ENCODE measurements around the gene FAM89B. TPM values are rescaled to one million over a fixed set of nuclear protein-coding genes. Genes with fewer than 3 reads are reported as not detected.

FAM89B gene
- total RNA-seq, 2 experiments from 2014 or later: 30.3 to 31.1 TPM

- POLR2A ChIA-PET: interaction anchor here (1.1 kb wide), 1 partner anchor 9 kb away, joined by 3 read pairs; no protein-coding TSS in a partner anchor
- CTCF ChIA-PET: interaction anchor here (0.6 kb wide), 1 partner anchor 46 kb away, joined by 3 read pairs; no protein-coding TSS in a partner anchor
Observed at GRCh38 chr11:65621460-65621859, 49.1 kb downstream of the FAM89B start.

GRCh38 chr11:65622011-65622410, 49.7 kb downstream of the FAM89B start:
- POLR2A ChIA-PET: interaction anchor here (1.1 kb wide), 1 partner anchor 9 kb away, joined by 3 read pairs; no protein-coding TSS in a partner anchor

GRCh38 chr11:65623177-65623576, 50.8 kb downstream of the FAM89B start:
- CTCF ChIA-PET: interaction anchor here (0.6 to 1.6 kb wide), 3 partner anchors 10 to 331 kb away, joined by 3 to 4 read pairs (median 3); partner anchors contain the start of gene SIPA1
- POLR2A ChIA-PET: interaction anchor here (1.0 kb wide), 1 partner anchor 15 kb away, joined by 4 read pairs; the partner anchor contains the start of gene SIPA1

More at GRCh38 chr11:65622011-65622410, 49.7 kb downstream of the FAM89B start:
- CTCF ChIA-PET: interaction anchor here (0.6 to 1.6 kb wide), 2 partner anchors 11 to 46 kb away, joined by 3 to 4 read pairs; no protein-coding TSS in a partner anchor

Other genes with a start within 250 kb of the FAM89B start
- gene DPF2, start 238.7 kb upstream of the FAM89B start, total RNA-seq: 10 to 100 TPM; 52.3 to 60.1 TPM
- under 1 TPM; 0.65 TPM for gene TIGD3, start 217.8 kb upstream of the FAM89B start, total RNA-seq
- 10 to 100 TPM; 12.5 to 15.1 TPM for gene SLC25A45, start 189.9 kb upstream of the FAM89B start, total RNA-seq
- 10 to 100 TPM; 39.3 to 44.2 TPM for gene FRMD8, start 185.9 kb upstream of the FAM89B start, total RNA-seq
- gene NEAT1, start 149.7 kb upstream of the FAM89B start, total RNA-seq: 100 to 1,000 TPM; 282 to 294 TPM
- gene MALAT1, start 73.5 kb upstream of the FAM89B start, total RNA-seq: 1,000 to 10,000 TPM; 3,032 to 3,074 TPM
- 10 to 100 TPM; 83.7 to 87.8 TPM for gene SCYL1, start 47.5 kb upstream of the FAM89B start, total RNA-seq
- gene LTBP3, start 14.2 kb upstream of the FAM89B start, total RNA-seq: 10 to 100 TPM; 35.5 to 36.3 TPM
- gene ZNRD2, start 2.1 kb upstream of the FAM89B start, total RNA-seq: 10 to 100 TPM; 76.7 to 78.2 TPM
- gene EHBP1L1, start 3.5 kb downstream of the FAM89B start, total RNA-seq: 100 to 1,000 TPM; 115 to 120 TPM
- gene KCNK7, start 23.3 kb downstream of the FAM89B start, total RNA-seq: under 1 TPM; 0.34 to 0.46 TPM
- gene MAP3K11, start 41.7 kb downstream of the FAM89B start, total RNA-seq: 10 to 100 TPM; 64.8 to 65.9 TPM
- gene PCNX3, start 43.2 kb downstream of the FAM89B start, total RNA-seq: 10 to 100 TPM; 41.0 to 46.6 TPM
- 100 to 1,000 TPM; 141 to 143 TPM for gene SIPA1, start 65.6 kb downstream of the FAM89B start, total RNA-seq
- 10 to 100 TPM; 78.9 to 80.2 TPM for gene RELA, start 90.4 kb downstream of the FAM89B start, total RNA-seq
- gene KAT5, start 139.7 kb downstream of the FAM89B start, total RNA-seq: 10 to 100 TPM; 64.8 to 72.7 TPM
- gene RNASEH2C, start 148.3 kb downstream of the FAM89B start, total RNA-seq: 100 to 1,000 TPM; 116 to 130 TPM
- 10 to 100 TPM; 19.1 to 19.7 TPM for gene AP5B1, start 208.4 kb downstream of the FAM89B start, total RNA-seq
- gene OVOL1, start 214.5 kb downstream of the FAM89B start, total RNA-seq: not detected

Data from activated CD8-positive, alpha-beta memory T cell treated with anti-CD3 and anti-CD28 coated beads for 36 hours (primary cell).